Fibroblast of lung (primary cell): Measurements from ENCODE around the gene TIMP1.

ENCODE experiments used
- EZH2 ChIP-seq: IDR thresholded peaks from 2 replicates; pipeline ENCODE4 v1.5.1; 2012; ENCODE audit warnings: low read length, control low read depth, mild to moderate bottlenecking; ENCODE audit errors: missing control alignments
- TF ChIP-seq, protein P1 (sequence below), 2 donors: IDR thresholded peaks in 1 of 2; conservative IDR thresholded peaks in 1 of 2; 1 replicate in 1 of 2; 2 replicates in 1 of 2; pipeline ENCODE4 v1.5.1; 2011 to 2012; ENCODE audit warnings: low read length in 2 of 2, control low read depth in 1 of 2, inconsistent platforms in 1 of 2, low read depth in 1 of 2, mild to moderate bottlenecking in 1 of 2

- TF ChIP-seq, protein P1, sequence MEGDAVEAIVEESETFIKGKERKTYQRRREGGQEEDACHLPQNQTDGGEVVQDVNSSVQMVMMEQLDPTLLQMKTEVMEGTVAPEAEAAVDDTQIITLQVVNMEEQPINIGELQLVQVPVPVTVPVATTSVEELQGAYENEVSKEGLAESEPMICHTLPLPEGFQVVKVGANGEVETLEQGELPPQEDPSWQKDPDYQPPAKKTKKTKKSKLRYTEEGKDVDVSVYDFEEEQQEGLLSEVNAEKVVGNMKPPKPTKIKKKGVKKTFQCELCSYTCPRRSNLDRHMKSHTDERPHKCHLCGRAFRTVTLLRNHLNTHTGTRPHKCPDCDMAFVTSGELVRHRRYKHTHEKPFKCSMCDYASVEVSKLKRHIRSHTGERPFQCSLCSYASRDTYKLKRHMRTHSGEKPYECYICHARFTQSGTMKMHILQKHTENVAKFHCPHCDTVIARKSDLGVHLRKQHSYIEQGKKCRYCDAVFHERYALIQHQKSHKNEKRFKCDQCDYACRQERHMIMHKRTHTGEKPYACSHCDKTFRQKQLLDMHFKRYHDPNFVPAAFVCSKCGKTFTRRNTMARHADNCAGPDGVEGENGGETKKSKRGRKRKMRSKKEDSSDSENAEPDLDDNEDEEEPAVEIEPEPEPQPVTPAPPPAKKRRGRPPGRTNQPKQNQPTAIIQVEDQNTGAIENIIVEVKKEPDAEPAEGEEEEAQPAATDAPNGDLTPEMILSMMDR (conservative IDR thresholded peaks at IDR 0.05 in 1 of 2, IDR thresholded peaks at IDR 0.05 in 1 of 2; ENCODE audit: low read depth in 1 of 2, low read length in 2 of 2): no peak
- no peak for TF ChIP-seq EZH2
Measured at GRCh38 chrX:47574076-47574546, 8.1 kb upstream of the TIMP1 start.
